ENCODE results near the gene PCTP. TPM values are rescaled to one million over a fixed set of nuclear protein-coding genes. Genes with fewer than 3 reads are reported as not detected.

The PCTP gene
- total RNA-seq, 1 experiment from 2014 or later, result 17.1 TPM

DNA sequence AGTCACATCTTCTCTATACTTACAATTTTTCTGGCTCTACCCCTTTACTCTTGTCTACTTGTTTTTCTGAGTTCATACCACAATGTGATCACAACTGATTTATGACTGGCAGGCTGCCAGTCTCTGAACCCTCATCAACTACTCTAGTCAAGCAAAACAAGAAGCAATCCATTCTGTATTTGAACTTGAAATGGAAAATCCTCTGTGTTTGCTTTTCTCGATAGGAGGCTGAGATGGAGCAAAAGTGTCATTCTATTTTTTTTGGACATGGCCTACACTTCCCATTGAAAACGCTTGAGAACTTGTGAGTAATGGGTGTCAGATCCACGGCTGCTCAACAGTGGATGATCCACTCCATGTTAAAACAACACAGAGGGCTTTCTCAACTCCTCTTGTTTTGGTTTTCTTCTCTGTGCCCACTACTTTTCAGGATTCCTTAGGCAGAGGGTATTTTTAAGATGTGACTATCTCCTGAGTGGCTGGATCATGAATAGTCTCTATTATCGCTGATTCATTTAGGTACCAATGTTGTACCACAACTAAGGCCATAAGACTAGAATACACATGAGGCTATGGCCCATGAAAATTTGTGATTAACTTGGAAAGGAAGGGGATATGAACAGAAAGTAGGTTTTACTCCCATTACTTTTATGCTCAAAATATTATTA, 39.9 kb upstream of the PCTP start:
- H3K9me3 Mint-ChIP-seq, result no peaks in the 10 kb centered on the region; a peak in 1 of 5 replicates
- no peak overlapping the region for H3K27ac Mint-ChIP-seq
- no peak overlapping the region for H3K18ac ChIP-seq (ENCODE audit: insufficient read length, low read depth, low read length)

More for the DNA sequence above, 39.9 kb upstream of the PCTP start:
- Histone ChIP-seq H2AK5ac (ENCODE audit: insufficient read length, low read length) (no peak overlapping the region), H4K91ac (ENCODE audit: insufficient read length, low read depth, low read length) (no peak overlapping the region), H3K27ac (ENCODE audit: insufficient read length, low read depth, low read length) (no peak overlapping the region), H4K20me1 (ENCODE audit: control insufficient read depth, insufficient read depth, insufficient read length) (no peaks in the 10 kb centered on the region), H3K27me3 (ENCODE audit: insufficient read depth, low read length) (no peaks in the 10 kb centered on the region), H3K4me2 (ENCODE audit: insufficient read depth, insufficient read length, low read length) (no peak overlapping the region), H2BK15ac (ENCODE audit: low read depth, low read length) (no peak overlapping the region), H2BK12ac (ENCODE audit: insufficient read length, low read depth, low read length) (no peak overlapping the region), H3K79me1 (ENCODE audit: insufficient read depth, low read depth, low read length, poor library complexity, severe bottlenecking) (no peaks in the 10 kb centered on the region), H4K8ac (replicated peaks; ENCODE audit: insufficient read length, low read depth, low read length) (no peak overlapping the region), H3K56ac (ENCODE audit: insufficient read length, low read depth, low read length) (no peak overlapping the region), H2BK20ac (ENCODE audit: low read depth, low read length, poor library complexity, severe bottlenecking) (no peak overlapping the region), H3K4me1 (ENCODE audit: insufficient read depth, low read length) (peaks cover 6% of the 10 kb centered on the region; the same call in 1 of the 2 replicates), H2BK5ac (ENCODE audit: insufficient read length, low read length) (no peak overlapping the region), H3K79me2 (ENCODE audit: insufficient read depth, low read length) (no peaks in the 10 kb centered on the region), H3K4ac (ENCODE audit: low read depth, low read length) (no peak overlapping the region), H3K14ac (ENCODE audit: insufficient read depth, low read length) (no peak overlapping the region), H2AFZ (ENCODE audit: low read length) (no peak overlapping the region), H3K23ac (ENCODE audit: insufficient read length, low read depth, low read length) (no peak overlapping the region), H3K9ac (ENCODE audit: extremely low read depth, insufficient read length, low read length) (no peak overlapping the region), H4K5ac (ENCODE audit: insufficient read length, low read depth, low read length) (no peak overlapping the region), H3K23me2 (ENCODE audit: insufficient read length, low read depth, low read length, poor library complexity, severe bottlenecking) (no peaks in the 10 kb centered on the region), H3T11ph (ENCODE audit: low read length) (no peak overlapping the region), H2BK120ac (ENCODE audit: low read depth, low read length, poor library complexity, severe bottlenecking) (no peak overlapping the region), H3K9me3 (ENCODE audit: control insufficient read depth, low read depth, low read length) (no peaks in the 10 kb centered on the region)
- TF ChIP-seq, protein P1, sequence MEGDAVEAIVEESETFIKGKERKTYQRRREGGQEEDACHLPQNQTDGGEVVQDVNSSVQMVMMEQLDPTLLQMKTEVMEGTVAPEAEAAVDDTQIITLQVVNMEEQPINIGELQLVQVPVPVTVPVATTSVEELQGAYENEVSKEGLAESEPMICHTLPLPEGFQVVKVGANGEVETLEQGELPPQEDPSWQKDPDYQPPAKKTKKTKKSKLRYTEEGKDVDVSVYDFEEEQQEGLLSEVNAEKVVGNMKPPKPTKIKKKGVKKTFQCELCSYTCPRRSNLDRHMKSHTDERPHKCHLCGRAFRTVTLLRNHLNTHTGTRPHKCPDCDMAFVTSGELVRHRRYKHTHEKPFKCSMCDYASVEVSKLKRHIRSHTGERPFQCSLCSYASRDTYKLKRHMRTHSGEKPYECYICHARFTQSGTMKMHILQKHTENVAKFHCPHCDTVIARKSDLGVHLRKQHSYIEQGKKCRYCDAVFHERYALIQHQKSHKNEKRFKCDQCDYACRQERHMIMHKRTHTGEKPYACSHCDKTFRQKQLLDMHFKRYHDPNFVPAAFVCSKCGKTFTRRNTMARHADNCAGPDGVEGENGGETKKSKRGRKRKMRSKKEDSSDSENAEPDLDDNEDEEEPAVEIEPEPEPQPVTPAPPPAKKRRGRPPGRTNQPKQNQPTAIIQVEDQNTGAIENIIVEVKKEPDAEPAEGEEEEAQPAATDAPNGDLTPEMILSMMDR (conservative IDR thresholded peaks at IDR 0.05), result no peak
- Mint-ChIP-seq H3K36me3 (ENCODE audit: insufficient read depth in 1 of 3, low read depth in 3 of 3) (no peaks in the 10 kb centered on the region; a peak in 1 of 7 replicates), H3K27me3 (ENCODE audit: low read depth) (no peaks in the 10 kb centered on the region), H3K4me3 (no peak overlapping the region), H3K4me1 (peaks cover 18 to 25% of the 10 kb centered on the region in 2 experiments)
- DNase-seq, result no peak
- WGBS (ENCODE audit: extremely low coverage, insufficient read length, low lambda C conversion rate), result no CpG with 5 or more reads among the region's 4 CpGs
